OCI-LY7 (cell line): ENCODE measurements around the gene DIAPH1. TPM values are rescaled to one million over a fixed set of nuclear protein-coding genes. Genes with fewer than 3 reads are reported as not detected.

Source experiments
- BruUV-seq: library from RNA; stranded (reverse); fragments of 400-500 nt; replicated peaks from 2 replicates; lab custom pipeline; 2021; lab: Mats Ljungman, UMichigan
- CTCF ChIA-PET: fragments of 300-600 bp; sonication (Branson Sonifier 250); formaldehyde crosslinking; loops from one replicate; lab custom pipeline; 2022; ENCODE audit warnings: antibody characterized with exemption; ENCODE audit not compliant: unreplicated experiment; lab: Charles Lee
- POLR2A ChIA-PET: fragments of 300-600 bp; sonication (Branson Sonifier 250); formaldehyde crosslinking; loops from one replicate; lab custom pipeline; 2022; ENCODE audit warnings: antibody characterized with exemption; lab: Charles Lee
- DNase-seq: peaks from one replicate; pipeline ENCODE4 v3.0.0-alpha.2; 2015; ENCODE audit warnings: low spot score
- H2AFZ ChIP-seq: fragments of 200-600 bp; sonication (generic), shearing (Covaris generic); 2 replicates; pipeline ENCODE4 v1.6.1; 2014; ENCODE audit warnings: mild to moderate bottlenecking, antibody characterized with exemption, low read length, moderate library complexity
- H3K27ac ChIP-seq: fragments of 200-600 bp; sonication (generic); 2 replicates; pipeline ENCODE4 v1.5.1; 2014; ENCODE audit warnings: mixed run types, low read depth, mild to moderate bottlenecking, moderate library complexity, low read length, inconsistent platforms; ENCODE audit not compliant: poor library complexity, severe bottlenecking
- H3K36me3 ChIP-seq: fragments of 200-600 bp; sonication (generic); 2 replicates; pipeline ENCODE4 v1.6.1; 2014; ENCODE audit warnings: mild to moderate bottlenecking, antibody characterized with exemption, low read length, moderate library complexity, mixed read lengths; ENCODE audit not compliant: insufficient read depth
- H3K4me1 ChIP-seq: fragments of 200-600 bp; sonication (generic); 2 replicates; pipeline ENCODE4 v1.5.1; 2014; ENCODE audit warnings: mild to moderate bottlenecking, low read length; ENCODE audit not compliant: insufficient read depth, poor library complexity, severe bottlenecking
- H3K4me2 ChIP-seq: fragments of 200-600 bp; sonication (generic); 2 replicates; pipeline ENCODE4 v1.6.1; 2014; ENCODE audit warnings: mild to moderate bottlenecking, low read length
- H3K4me3 ChIP-seq: fragments of 200-600 bp; sonication (generic); 2 replicates; pipeline ENCODE4 v1.5.1; 2014; ENCODE audit warnings: mild to moderate bottlenecking, low read depth, low read length; ENCODE audit not compliant: poor library complexity, severe bottlenecking
- H3K79me2 ChIP-seq: fragments of 200-600 bp; sonication (generic); 2 replicates; pipeline ENCODE4 v1.6.1; 2016; ENCODE audit warnings: low read depth, mild to moderate bottlenecking, low read length, moderate library complexity, mixed read lengths; ENCODE audit not compliant: insufficient read depth
- H3K9me2 ChIP-seq: fragments of 200-600 bp; sonication (generic); 2 replicates; pipeline ENCODE4 v1.6.1; 2016; ENCODE audit warnings: mild to moderate bottlenecking, low read length, mixed read lengths; ENCODE audit not compliant: insufficient read depth
- H3K9me3 ChIP-seq: fragments of 200-600 bp; sonication (generic); 2 replicates; pipeline ENCODE4 v1.6.1; 2014; ENCODE audit warnings: mild to moderate bottlenecking, mixed run types, low read length, mixed read lengths
- H4K20me1 ChIP-seq: fragments of 200-600 bp; sonication (generic); 2 replicates; pipeline ENCODE4 v1.6.1; 2014; ENCODE audit warnings: mild to moderate bottlenecking, antibody characterized with exemption, low read length, moderate library complexity, mixed read lengths; ENCODE audit not compliant: insufficient read depth
- CTCF ChIP-seq: fragments of 200-600 bp; sonication (generic); conservative IDR thresholded peaks from 2 replicates; pipeline ENCODE4 v1.5.1; 2014; ENCODE audit warnings: mild to moderate bottlenecking, antibody characterized with exemption, low read length, moderate library complexity, mixed read lengths
- EZH2phosphoT487 ChIP-seq: fragments of 200-600 bp; sonication (generic); IDR thresholded peaks from 2 replicates; pipeline ENCODE4 v1.6.1; 2018; ENCODE audit warnings: low read depth, borderline replicate concordance, mild to moderate bottlenecking, mixed run types, antibody characterized with exemption, low read length, moderate library complexity, mixed read lengths
- intact Hi-C: fragments of 100-400 bp; cut with micrococcal nuclease; formaldehyde crosslinking; loops from one replicate; pipeline ENCODE4 v1.10.0; 2022; ENCODE audit not compliant: unreplicated experiment
- total RNA-seq, 2 experiments: library from RNA; depleted of rRNA in 1 of 2; stranded (reverse); fragments of >200 nt in 1 of 2; shearing (Covaris generic) in 1 of 2; gene quantifications; 2 replicates each; pipeline ENCODE4 v1.2.3, GENCODE V29; 2014 to 2022

DIAPH1 gene
- total RNA-seq, 2 experiments from 2014 or later, result 78.8 to 174 TPM

GRCh38 chr5:141649056-141649688 lies 30.4 kb upstream of the DIAPH1 start:
- Histone ChIP-seq H4K20me1 (no peaks in the 10 kb centered on the region), H3K4me3 (no peak overlapping the region), H2AFZ (no peak overlapping the region), H3K36me3 (peaks cover 14% of the 10 kb centered on the region; the same call in 1 of the 2 replicates), H3K27ac (no peak overlapping the region), H3K9me2 (no peaks in the 10 kb centered on the region), H3K9me3 (no peaks in the 10 kb centered on the region), H3K4me2 (no peak overlapping the region), H3K79me2 (no peaks in the 10 kb centered on the region), H3K4me1 (peaks cover 13% of the 10 kb centered on the region)
- no peak for DNase-seq
- no TSS peak for BruUV-seq
- intact Hi-C loops, result no loop called here
- TF ChIP-seq EZH2phosphoT487 (no peak), CTCF (no peak)
- POLR2A ChIA-PET, result interaction anchor here (1.7 kb wide), 1 partner anchor 11 kb away, joined by 3 read pairs; no protein-coding TSS in a partner anchor
- CTCF ChIA-PET, result interaction anchor here (0.8 kb wide), 1 partner anchor 15 kb away, joined by 3 read pairs; no protein-coding TSS in a partner anchor

- no TSS peak for BruUV-seq
- Histone ChIP-seq H3K79me2 (no peaks in the 10 kb centered on the region), H3K9me3 (no peaks in the 10 kb centered on the region), H3K27ac (no peak overlapping the region), H4K20me1 (no peaks in the 10 kb centered on the region), H2AFZ (no peak overlapping the region), H3K4me2 (no peak overlapping the region), H3K4me3 (no peak overlapping the region), H3K9me2 (no peaks in the 10 kb centered on the region), H3K36me3 (peaks cover 23% of the 10 kb centered on the region; the same call in 1 of the 2 replicates), H3K4me1 (peaks cover 13% of the 10 kb centered on the region)
- no peak for TF ChIP-seq EZH2phosphoT487
- no peak for DNase-seq
- ChIA-PET CTCF (no interaction called here), POLR2A (interaction anchor here (1.0 to 1.7 kb wide), 2 partner anchors 12 to 32 kb away, joined by 3 to 5 read pairs; no protein-coding TSS in a partner anchor)
- intact Hi-C loops, result no loop called here
Observed at GRCh38 chr5:141647851-141648250, 29.1 kb upstream of the DIAPH1 start.

GRCh38 chr5:141647242-141647641 lies 28.4 kb upstream of the DIAPH1 start:
- ChIA-PET CTCF (no interaction called here), POLR2A (interaction anchor here (1.1 to 1.7 kb wide), 2 partner anchors 10 to 15 kb away, joined by 3 to 10 read pairs; partner anchors contain the start of genes HDAC3 and RELL2)
- H3K79me2 ChIP-seq, result no peaks in the 10 kb centered on the region
- BruUV-seq, result no TSS peak
- no peak overlapping the region for H3K27ac ChIP-seq
- no peak for DNase-seq
- no peak overlapping the region for H3K4me2 ChIP-seq
- H3K4me3 ChIP-seq, result no peak overlapping the region
- peaks cover 27% of the 10 kb centered on the region; the same call in 1 of the 2 replicates for H3K36me3 ChIP-seq
- intact Hi-C loops, result no loop called here
- H2AFZ ChIP-seq, result no peak overlapping the region
- no peaks in the 10 kb centered on the region for H3K9me3 ChIP-seq
- no peak for TF ChIP-seq CTCF
- TF ChIP-seq EZH2phosphoT487, result no peak
- H3K4me1 ChIP-seq, result peaks cover 13% of the 10 kb centered on the region
- no peaks in the 10 kb centered on the region for H4K20me1 ChIP-seq
- H3K9me2 ChIP-seq, result no peaks in the 10 kb centered on the region
